ENCODE results near the gene DLK1.

DNA sequence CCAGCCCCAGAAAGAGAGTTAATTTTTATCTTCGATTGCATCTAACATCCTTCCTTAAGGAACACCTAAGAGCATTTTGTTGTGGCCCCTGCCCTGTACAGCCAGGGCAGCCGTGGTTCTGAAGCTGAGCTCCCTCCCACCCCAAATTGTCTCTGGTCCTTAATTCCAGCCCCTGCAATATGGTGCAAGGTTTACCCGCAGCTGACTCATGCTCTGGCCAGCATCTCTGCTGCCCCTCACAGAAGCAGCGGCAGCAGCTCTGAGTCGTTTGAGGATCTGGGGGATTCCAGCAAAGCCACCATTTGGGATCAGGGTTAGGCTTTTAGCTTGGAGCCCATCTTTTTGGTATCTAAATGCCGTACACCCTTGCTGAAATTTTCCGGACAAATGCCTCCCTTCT is 3.3 kb downstream of the DLK1 start:
- TF ChIP-seq CREB1 (IDR thresholded peaks at IDR 0.05) (no peak), CREB1 (CRISPR knock-in tag; IDR thresholded peaks at IDR 0.05) (no peak), CTCF (CRISPR knock-in tag; IDR thresholded peaks at IDR 0.05) (no peak), MEF2D (CRISPR knock-in tag; IDR thresholded peaks at IDR 0.05) (no peak), HNRNPH1 (optimal IDR thresholded peaks at IDR 0.05; ENCODE audit: low read depth, low read length) (no peak), FOXM1 (CRISPR knock-in tag; IDR thresholded peaks at IDR 0.05) (no peak), CENPX (CRISPR knock-in tag; IDR thresholded peaks at IDR 0.05) (no peak), JUND (CRISPR knock-in tag; IDR thresholded peaks at IDR 0.05) (no peak), ZNF317 (CRISPR knock-in tag; IDR thresholded peaks at IDR 0.05) (no peak), NFYB (CRISPR knock-in tag; IDR thresholded peaks at IDR 0.05) (no peak), ONECUT2 (CRISPR knock-in tag; IDR thresholded peaks at IDR 0.05) (no peak)
- TF ChIP-seq, protein P1, sequence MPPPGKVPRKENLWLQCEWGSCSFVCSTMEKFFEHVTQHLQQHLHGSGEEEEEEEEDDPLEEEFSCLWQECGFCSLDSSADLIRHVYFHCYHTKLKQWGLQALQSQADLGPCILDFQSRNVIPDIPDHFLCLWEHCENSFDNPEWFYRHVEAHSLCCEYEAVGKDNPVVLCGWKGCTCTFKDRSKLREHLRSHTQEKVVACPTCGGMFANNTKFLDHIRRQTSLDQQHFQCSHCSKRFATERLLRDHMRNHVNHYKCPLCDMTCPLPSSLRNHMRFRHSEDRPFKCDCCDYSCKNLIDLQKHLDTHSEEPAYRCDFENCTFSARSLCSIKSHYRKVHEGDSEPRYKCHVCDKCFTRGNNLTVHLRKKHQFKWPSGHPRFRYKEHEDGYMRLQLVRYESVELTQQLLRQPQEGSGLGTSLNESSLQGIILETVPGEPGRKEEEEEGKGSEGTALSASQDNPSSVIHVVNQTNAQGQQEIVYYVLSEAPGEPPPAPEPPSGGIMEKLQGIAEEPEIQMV (CRISPR knock-in tag; IDR thresholded peaks at IDR 0.05; ENCODE audit: low read depth): no peak
